NT2/D1 (cell line): Measurements from ENCODE around the gene LRRC8E.

Experiments used
- SUZ12 ChIP-seq: IDR thresholded peaks from 2 replicates; pipeline ENCODE4 v1.6.1; 2011; ENCODE audit not compliant: insufficient read length, insufficient read depth; ENCODE audit errors: extremely low read depth
- YY1 ChIP-seq: IDR thresholded peaks from 2 replicates; pipeline ENCODE4 v1.6.1; 2011; ENCODE audit not compliant: insufficient read length, insufficient read depth
- ZNF274 ChIP-seq: IDR thresholded peaks from 2 replicates; pipeline ENCODE4 v1.6.1; 2011; ENCODE audit warnings: mild to moderate bottlenecking, low read depth, low read length

GRCh38 chr19:7846155-7846646 lies 42.1 kb upstream of the LRRC8E start:
- no peak for TF ChIP-seq ZNF274
- no peak for TF ChIP-seq YY1
- no peak for TF ChIP-seq SUZ12
